H9 (cell line): ENCODE measurements around the gene MARCHF6. TPM values are rescaled to one million over a fixed set of nuclear protein-coding genes. Genes with fewer than 3 reads are reported as not detected.

Source experiments
- DNase-seq: peaks from one replicate; pipeline ENCODE4 v3.0.0-alpha.2; 2017
- H2AFZ ChIP-seq: one replicate; pipeline ENCODE4 v1.6.1; 2013; ENCODE audit warnings: mild to moderate bottlenecking, low read length, control low read depth, moderate library complexity
- H2AK5ac ChIP-seq: 2 replicates; pipeline ENCODE4 v1.6.1; 2013; ENCODE audit warnings: low read length, control low read depth, mixed read lengths; ENCODE audit not compliant: insufficient read length
- H2BK120ac ChIP-seq: one replicate; pipeline ENCODE4 v1.6.1; 2013; ENCODE audit warnings: low read depth, mild to moderate bottlenecking, low read length, control low read depth, inconsistent platforms; ENCODE audit not compliant: poor library complexity, severe bottlenecking
- H2BK12ac ChIP-seq: 2 replicates; pipeline ENCODE4 v1.6.1; 2013; ENCODE audit warnings: low read length, control low read depth, mixed read lengths, low read depth; ENCODE audit not compliant: insufficient read length
- H2BK15ac ChIP-seq: 2 replicates; pipeline ENCODE4 v1.6.1; 2013; ENCODE audit warnings: low read depth, low read length, control low read depth
- H2BK20ac ChIP-seq: one replicate; pipeline ENCODE4 v1.6.1; 2013; ENCODE audit warnings: low read depth, mild to moderate bottlenecking, low read length, control low read depth, inconsistent platforms; ENCODE audit not compliant: poor library complexity, severe bottlenecking
- H2BK5ac ChIP-seq: 2 replicates; pipeline ENCODE4 v1.6.1; 2013; ENCODE audit warnings: low read length, control low read depth, mixed read lengths; ENCODE audit not compliant: insufficient read length
- H3K14ac ChIP-seq: 2 replicates; pipeline ENCODE4 v1.6.1; 2013; ENCODE audit warnings: low read length, control low read depth; ENCODE audit not compliant: insufficient read depth
- H3K18ac ChIP-seq: 2 replicates; pipeline ENCODE4 v1.6.1; 2013; ENCODE audit warnings: low read depth, mild to moderate bottlenecking, mixed read lengths, low read length, control low read depth; ENCODE audit not compliant: insufficient read length
- H3K23ac ChIP-seq: 2 replicates; pipeline ENCODE4 v1.6.1; 2013; ENCODE audit warnings: low read length, control low read depth, mixed read lengths, low read depth; ENCODE audit not compliant: insufficient read length
- H3K23me2 ChIP-seq: 2 replicates; pipeline ENCODE4 v1.6.1; 2013; ENCODE audit warnings: low read depth, mild to moderate bottlenecking, mixed read lengths, low read length, control low read depth; ENCODE audit not compliant: insufficient read length, poor library complexity, severe bottlenecking
- H3K27ac ChIP-seq: 2 replicates; pipeline ENCODE4 v1.5.1; 2013; ENCODE audit warnings: low read length, control low read depth, mixed read lengths, low read depth; ENCODE audit not compliant: insufficient read length
- H3K27me3 ChIP-seq: 2 replicates; pipeline ENCODE4 v1.6.1; 2013; ENCODE audit warnings: low read length, control low read depth, inconsistent platforms; ENCODE audit not compliant: insufficient read depth
- H3K4ac ChIP-seq: 2 replicates; pipeline ENCODE4 v1.6.1; 2013; ENCODE audit warnings: low read depth, mild to moderate bottlenecking, control low read depth, inconsistent platforms, low read length, moderate library complexity
- H3K4me1 ChIP-seq: 2 replicates; pipeline ENCODE4 v1.6.1; 2013; ENCODE audit warnings: low read length, control low read depth, inconsistent platforms; ENCODE audit not compliant: insufficient read depth
- H3K4me2 ChIP-seq: 2 replicates; pipeline ENCODE4 v1.6.1; 2013; ENCODE audit warnings: low read length, control low read depth, mixed read lengths; ENCODE audit not compliant: insufficient read length, insufficient read depth
- H3K56ac ChIP-seq: 2 replicates; pipeline ENCODE4 v1.6.1; 2013; ENCODE audit warnings: low read depth, mild to moderate bottlenecking, mixed read lengths, low read length, control low read depth; ENCODE audit not compliant: insufficient read length
- H3K79me1 ChIP-seq: 2 replicates; pipeline ENCODE4 v1.6.1; 2013; ENCODE audit warnings: low read depth, mild to moderate bottlenecking, moderate library complexity, low read length, control low read depth, inconsistent platforms; ENCODE audit not compliant: insufficient read depth, poor library complexity, severe bottlenecking
- H3K79me2 ChIP-seq: 2 replicates; pipeline ENCODE4 v1.6.1; 2013; ENCODE audit warnings: low read length, control low read depth, inconsistent platforms; ENCODE audit not compliant: insufficient read depth
- H3K9ac ChIP-seq: 2 replicates; pipeline ENCODE4 v1.6.1; 2013; ENCODE audit warnings: low read length, control low read depth, mixed read lengths; ENCODE audit not compliant: insufficient read length; ENCODE audit errors: extremely low read depth
- H3K9me3 ChIP-seq: one replicate; pipeline ENCODE4 v1.6.1; 2013; ENCODE audit warnings: low read depth, low read length, inconsistent platforms; ENCODE audit not compliant: control insufficient read depth
- H3T11ph ChIP-seq: one replicate; pipeline ENCODE4 v1.6.1; 2013; ENCODE audit warnings: mild to moderate bottlenecking, low read length, control low read depth, inconsistent platforms
- H4K20me1 ChIP-seq: one replicate; pipeline ENCODE4 v1.6.1; 2013; ENCODE audit not compliant: control insufficient read depth, insufficient read length, insufficient read depth
- H4K5ac ChIP-seq: 2 replicates; pipeline ENCODE4 v1.6.1; 2013; ENCODE audit warnings: low read depth, mild to moderate bottlenecking, mixed read lengths, low read length, control low read depth; ENCODE audit not compliant: insufficient read length
- H4K8ac ChIP-seq: replicated peaks from 2 replicates; pipeline ENCODE4 v1.6.1; 2013; ENCODE audit warnings: low read length, control low read depth, mixed read lengths, low read depth; ENCODE audit not compliant: insufficient read length
- H4K91ac ChIP-seq: 2 replicates; pipeline ENCODE4 v1.6.1; 2013; ENCODE audit warnings: low read depth, mild to moderate bottlenecking, moderate library complexity, mixed read lengths, low read length, control low read depth; ENCODE audit not compliant: insufficient read length
- H3K27ac Mint-ChIP-seq, 3 experiments: 2 replicates in 2 of 3; 3 replicates in 1 of 3; pipeline ENCODE4 v1.8.0; 2020 to 2021; ENCODE audit warnings: mixed read lengths in 3 of 3, mild to moderate bottlenecking in 1 of 3, moderate library complexity in 1 of 3
- H3K27me3 Mint-ChIP-seq: 2 replicates; pipeline ENCODE4 v1.8.0; 2021; ENCODE audit warnings: low read depth, mild to moderate bottlenecking, moderate library complexity, mixed read lengths
- H3K36me3 Mint-ChIP-seq, 3 experiments: 2 replicates in 2 of 3; 3 replicates in 1 of 3; pipeline ENCODE4 v1.8.0; 2020 to 2021; ENCODE audit warnings: low read depth in 3 of 3, mixed read lengths in 3 of 3; ENCODE audit not compliant: insufficient read depth in 1 of 3
- H3K4me1 Mint-ChIP-seq, 2 experiments: 2 replicates each; pipeline ENCODE4 v1.8.0; 2020; ENCODE audit warnings: mixed read lengths in 2 of 2
- H3K4me3 Mint-ChIP-seq, 2 experiments: 2 replicates in 1 of 2; 3 replicates in 1 of 2; pipeline ENCODE4 v1.8.0; 2020 to 2021; ENCODE audit warnings: mild to moderate bottlenecking in 2 of 2, mixed read lengths in 2 of 2, moderate library complexity in 1 of 2
- H3K9me3 Mint-ChIP-seq, 2 experiments: 2 replicates in 1 of 2; 3 replicates in 1 of 2; pipeline ENCODE4 v1.8.0; 2020; ENCODE audit warnings: mild to moderate bottlenecking in 2 of 2, mixed read lengths in 2 of 2, moderate library complexity in 1 of 2
- CTCF ChIP-seq: fragments of 200-600 bp; sonication (generic); conservative IDR thresholded peaks from 3 replicates; pipeline ENCODE4 v1.8.0; 2021; ENCODE audit warnings: antibody characterized with exemption, mild to moderate bottlenecking
- WGBS: extraction: QIAGEN DNeasy Blood & Tissue Kit; methylation state at CpG from one replicate; pipeline ENCODE4 v1.1.7; 2013; ENCODE audit warnings: missing lambda C conversion rate, low lambda C conversion rate, mixed read lengths; ENCODE audit not compliant: insufficient read length; ENCODE audit errors: extremely low coverage; 5-methylcytosine and 5-hydroxymethylcytosine counted together
- total RNA-seq: library from RNA; stranded (reverse); gene quantifications from 2 replicates; pipeline ENCODE4 v1.2.1, GENCODE V29; 2021

The MARCHF6 gene
- total RNA-seq, 1 experiment from 2014 or later, result 118 TPM

GRCh38 chr5:10351199-10351905 is 2.1 kb upstream of the MARCHF6 start:
- Histone ChIP-seq H3K79me1 (no peaks in the 10 kb centered on the region), H3K4me2 (no peak overlapping the region), H2BK5ac (no peak overlapping the region), H2BK20ac (no peak overlapping the region), H4K91ac (no peak overlapping the region), H3K79me2 (peaks cover 8% of the 10 kb centered on the region; the same call in 1 of the 2 replicates), H3K23me2 (peaks cover 11% of the 10 kb centered on the region), H3K14ac (no peak overlapping the region), H3T11ph (no peak overlapping the region), H2BK120ac (no peak overlapping the region), H4K5ac (no peak overlapping the region), H2BK12ac (no peak overlapping the region), H4K8ac (no peak overlapping the region), H3K9ac (no peak overlapping the region), H3K18ac (no peak overlapping the region), H3K4ac (no peak overlapping the region), H2BK15ac (no peak overlapping the region), H3K27me3 (no peaks in the 10 kb centered on the region), H3K4me1 (peaks cover 4% of the 10 kb centered on the region; the same call in 1 of the 2 replicates), H3K9me3 (no peaks in the 10 kb centered on the region), H3K27ac (no peak overlapping the region), H2AFZ (no peak overlapping the region), H3K56ac (no peak overlapping the region), H3K23ac (no peak overlapping the region), H2AK5ac (no peak overlapping the region), H4K20me1 (no peaks in the 10 kb centered on the region)
- DNase-seq, result no peak
- Mint-ChIP-seq H3K36me3 (no peaks in the 10 kb centered on the region), H3K9me3 (no peaks in the 10 kb centered on the region), H3K27ac (no peak overlapping the region), H3K27me3 (peaks cover 13% of the 10 kb centered on the region), H3K4me3 (peak overlapping the region in 1 of 2 experiments; percentile 95; a peak in 1 of 5 replicates), H3K4me1 (peaks cover 22 to 27% of the 10 kb centered on the region in 2 experiments)
- WGBS, result no CpG with 5 or more reads among the region's 6 CpGs
- no peak for TF ChIP-seq CTCF
